HG03108 (cell line): ENCODE results near the gene LMTK3.
"Not testable (repeated sequence)": the region's sequence is repeated elsewhere in the genome, so short reads cannot be mapped to it uniquely, and the experiment has no call there.

ENCODE experiments used
- ATAC-seq: cut with Tn5 transposase; IDR thresholded peaks from one replicate; pipeline ENCODE4 v1.9.1; 2021; ENCODE audit warnings: moderate library complexity; ENCODE audit not compliant: unreplicated experiment

LMTK3 gene

DNA sequence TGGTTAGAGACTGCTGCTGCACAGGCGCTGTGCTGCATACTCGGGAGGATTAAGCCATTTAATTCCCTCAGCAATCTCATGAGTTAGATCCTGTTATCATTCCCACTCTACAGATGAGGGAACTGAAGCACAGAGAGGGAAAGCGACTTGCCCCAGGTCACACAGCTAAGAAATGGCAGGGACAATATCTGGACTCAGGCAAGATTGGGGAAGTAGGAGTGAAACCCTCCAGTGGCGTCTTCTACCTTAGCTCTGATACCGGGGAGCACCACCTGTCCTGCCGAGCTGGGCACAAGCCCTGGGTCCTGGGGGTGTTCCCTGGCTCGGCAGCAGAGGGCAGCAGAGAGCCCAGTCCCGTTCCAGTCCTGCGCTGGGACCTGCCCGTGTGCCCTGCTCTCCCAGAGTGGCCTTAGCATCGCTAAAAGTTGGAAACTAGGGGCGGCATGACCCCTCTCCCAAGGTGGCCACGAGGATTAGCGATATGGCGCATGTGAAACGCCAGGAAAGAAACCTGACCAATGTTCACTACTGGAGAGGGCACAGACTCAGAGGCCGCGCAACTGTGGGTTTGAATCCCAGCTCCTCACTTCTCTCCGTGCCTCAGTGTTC is 21.9 kb downstream of the LMTK3 start:
- ATAC-seq: no peak

DNA sequence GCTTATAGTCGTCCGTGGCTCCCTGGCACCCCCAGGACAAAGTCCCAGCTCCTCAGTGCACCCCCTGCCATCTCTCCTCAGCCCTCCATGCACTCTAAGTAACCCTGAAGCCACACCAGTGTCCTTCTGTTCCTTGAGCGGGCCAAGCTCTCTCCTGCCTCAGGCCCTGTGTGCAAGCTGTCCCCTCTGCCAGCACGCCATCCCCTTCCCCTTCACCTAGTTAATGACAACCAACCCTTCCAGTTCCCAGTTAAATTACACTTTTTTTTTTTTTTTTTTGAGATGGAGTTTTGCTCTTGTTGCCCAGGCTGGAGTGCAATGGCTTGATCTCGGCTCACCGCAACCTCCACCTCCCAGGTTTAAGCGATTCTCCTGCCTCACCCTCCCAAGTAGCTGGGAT is 23.2 kb downstream of the LMTK3 start:
- not testable (repeated sequence) for ATAC-seq

GRCh38 chr19:48487948-48488347 is 23.7 kb downstream of the LMTK3 start:
- ATAC-seq: no peak

- no peak for ATAC-seq
Measured at GRCh38 chr19:48487544-48487943, 24.1 kb downstream of the LMTK3 start.

GRCh38 chr19:48486706-48487105 is 24.9 kb downstream of the LMTK3 start:
- not testable (repeated sequence) for ATAC-seq

- no peak for ATAC-seq
Measured at GRCh38 chr19:48484931-48485612, 26.6 kb downstream of the LMTK3 start.

- ATAC-seq: no peak
Measured at GRCh38 chr19:48484247-48484893, 27.3 kb downstream of the LMTK3 start.

DNA sequence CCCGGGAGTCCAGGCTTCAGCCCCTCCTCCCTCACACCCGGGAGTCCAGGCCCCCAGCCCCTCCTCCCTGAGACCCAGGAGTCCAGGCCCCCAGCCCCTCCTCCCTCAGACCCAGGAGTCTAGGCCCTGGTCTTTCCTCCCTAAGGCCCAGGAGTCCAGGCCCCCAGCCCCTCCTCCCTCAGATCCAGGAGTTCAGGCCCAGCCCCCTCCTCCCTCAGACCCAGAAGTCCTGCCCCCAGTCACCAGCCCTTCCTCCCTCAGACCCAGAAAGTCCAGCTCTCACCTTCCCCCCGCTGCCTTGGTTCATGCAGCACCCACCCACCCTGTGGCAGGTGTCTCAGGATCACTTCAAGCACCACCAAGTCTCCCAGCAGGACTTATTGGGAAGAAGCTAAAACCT is 28.3 kb downstream of the LMTK3 start:
- ATAC-seq: no peak

- ATAC-seq: no peak
Measured at GRCh38 chr19:48481846-48482639, 29.6 kb downstream of the LMTK3 start.

DNA sequence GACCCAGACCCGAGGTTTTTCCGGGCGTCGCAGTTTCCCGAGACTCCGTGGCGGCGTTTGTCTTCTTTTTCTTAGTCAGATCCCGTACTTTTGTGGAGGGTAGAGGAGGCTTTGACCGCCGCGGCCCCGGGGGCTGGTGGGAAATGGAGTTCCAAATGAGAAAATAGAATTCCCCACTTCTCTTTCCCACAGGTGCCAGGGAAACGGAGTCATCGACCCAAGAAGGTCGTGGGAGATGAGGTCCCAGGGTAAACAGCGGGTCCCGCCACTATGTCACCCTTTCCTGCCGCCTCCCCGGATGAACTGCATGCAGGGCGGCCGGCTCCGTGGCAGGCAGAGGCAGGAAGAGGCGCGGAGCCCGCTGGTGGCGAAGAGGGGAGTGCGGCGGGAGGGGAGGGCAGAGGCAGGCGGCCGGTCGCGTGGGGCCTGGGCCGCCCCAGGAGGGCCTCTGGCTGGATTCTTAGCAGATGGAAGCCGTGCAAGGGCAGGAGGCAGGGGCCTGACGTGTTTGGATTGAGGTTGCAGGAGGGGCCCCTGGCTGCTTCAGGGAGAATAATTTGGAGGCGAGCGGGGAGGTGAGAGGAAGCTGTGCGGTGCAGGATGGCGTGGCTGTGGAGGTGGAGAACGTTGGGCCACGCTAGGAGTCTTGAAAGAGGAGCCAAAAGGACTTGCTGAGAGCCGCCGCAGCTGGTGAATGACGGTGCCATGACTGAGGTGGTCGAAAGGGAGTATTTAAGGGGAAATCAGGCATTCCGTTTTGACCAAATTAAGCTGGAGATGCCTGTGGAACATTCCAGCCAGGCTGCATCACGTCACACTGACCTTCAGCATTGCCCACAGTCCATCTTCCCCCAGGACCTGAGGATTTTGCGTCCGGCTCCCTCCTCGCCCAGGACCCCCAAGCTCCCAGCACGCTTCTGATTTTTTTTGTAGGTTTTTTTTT is 30.8 kb downstream of the LMTK3 start:
- ATAC-seq: no peak

DNA sequence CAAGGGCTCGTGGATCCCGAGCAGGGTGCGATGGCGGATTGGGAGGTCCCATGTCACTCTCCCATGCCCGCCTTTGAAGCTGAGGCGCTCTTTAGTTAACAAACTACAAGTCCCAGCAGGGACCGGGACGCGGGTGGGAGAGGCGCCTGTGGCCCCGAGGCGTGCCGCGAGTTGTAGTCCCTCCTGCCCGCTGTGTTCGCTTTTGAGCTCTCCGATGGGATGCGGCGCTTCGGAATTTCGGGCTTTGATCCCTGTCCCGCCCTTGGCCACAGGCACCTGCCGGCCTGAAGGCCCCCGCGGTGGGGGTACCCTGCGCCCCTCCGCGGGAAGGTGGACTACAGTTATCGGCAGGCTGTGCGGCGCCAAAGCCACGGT is 31.5 kb downstream of the LMTK3 start:
- no peak for ATAC-seq

- ATAC-seq: no peak
Measured at GRCh38 chr19:48479686-48480085, 31.9 kb downstream of the LMTK3 start.

DNA sequence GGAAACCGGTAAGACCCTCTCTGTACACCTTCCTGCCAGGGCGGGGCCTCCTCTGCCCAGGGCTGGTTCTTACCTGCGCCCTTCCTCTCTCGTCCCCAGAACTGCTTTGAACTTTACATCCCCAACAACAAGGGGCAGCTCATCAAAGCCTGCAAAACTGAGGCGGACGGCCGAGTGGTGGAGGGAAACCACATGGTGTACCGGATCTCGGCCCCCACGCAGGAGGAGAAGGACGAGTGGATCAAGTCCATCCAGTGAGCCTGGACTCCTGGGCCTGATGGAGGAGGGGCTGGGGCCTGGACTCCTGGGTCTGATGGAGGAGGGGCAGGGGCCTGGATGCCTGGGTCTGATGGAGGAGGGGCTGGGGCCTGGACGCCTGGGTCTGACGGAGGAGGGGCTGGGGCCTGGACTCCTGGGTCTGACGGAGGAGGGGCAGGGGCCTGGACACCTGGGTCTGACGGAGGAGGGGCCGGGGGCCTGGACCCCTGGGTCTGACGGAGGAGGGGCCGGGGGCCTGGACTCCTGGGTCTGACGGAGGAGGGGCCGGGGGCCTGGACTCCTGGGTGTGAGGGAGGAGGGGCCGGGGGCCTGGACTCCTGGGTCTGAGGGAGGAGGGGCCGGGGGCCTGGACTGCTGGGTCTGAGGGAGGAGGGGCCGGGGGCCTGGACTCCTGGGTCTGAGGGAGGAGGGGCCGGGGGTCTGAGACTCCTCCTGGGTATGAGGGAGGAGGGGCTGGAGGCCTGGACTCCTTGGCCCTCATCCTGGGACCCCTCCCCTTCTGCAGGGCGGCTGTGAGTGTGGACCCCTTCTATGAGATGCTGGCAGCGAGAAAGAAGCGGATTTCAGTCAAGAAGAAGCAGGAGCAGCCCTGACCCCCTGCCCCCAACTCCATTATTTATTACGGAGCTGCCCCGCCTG is 33.0 kb downstream of the LMTK3 start:
- ATAC-seq: no peak

GRCh38 chr19:48477698-48478338 is 33.8 kb downstream of the LMTK3 start:
- no peak for ATAC-seq

DNA sequence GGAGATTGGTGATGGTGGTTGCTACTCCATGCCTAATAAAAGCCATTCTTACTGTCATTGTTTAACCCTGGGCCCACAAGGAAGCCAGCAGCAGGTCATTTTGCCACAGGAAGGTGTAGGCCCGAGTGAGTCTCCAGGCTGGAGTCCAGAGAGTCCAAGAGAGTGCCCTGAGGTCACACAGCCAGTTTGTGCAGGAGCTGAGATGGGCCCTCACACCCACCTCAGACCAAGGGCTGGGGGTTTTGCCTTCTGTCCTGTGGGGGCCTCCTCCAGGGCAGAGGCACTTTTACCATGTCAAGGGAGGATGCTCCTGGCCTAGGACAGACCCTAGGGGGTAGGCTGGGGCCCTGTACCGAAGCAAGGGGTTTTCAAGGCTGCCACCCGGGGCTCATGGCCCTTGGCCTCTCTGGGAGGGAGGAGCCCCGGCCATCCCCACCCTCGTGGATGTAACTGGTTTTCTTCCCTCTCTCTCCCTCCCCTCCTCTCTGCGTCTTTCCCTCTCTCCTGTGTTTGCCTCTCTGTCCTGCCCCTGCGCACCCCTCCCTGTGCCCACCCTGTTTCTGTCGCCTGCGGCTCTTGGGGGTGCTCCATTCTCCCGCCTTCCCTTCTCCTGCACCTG is 34.5 kb downstream of the LMTK3 start:
- ATAC-seq: no peak

DNA sequence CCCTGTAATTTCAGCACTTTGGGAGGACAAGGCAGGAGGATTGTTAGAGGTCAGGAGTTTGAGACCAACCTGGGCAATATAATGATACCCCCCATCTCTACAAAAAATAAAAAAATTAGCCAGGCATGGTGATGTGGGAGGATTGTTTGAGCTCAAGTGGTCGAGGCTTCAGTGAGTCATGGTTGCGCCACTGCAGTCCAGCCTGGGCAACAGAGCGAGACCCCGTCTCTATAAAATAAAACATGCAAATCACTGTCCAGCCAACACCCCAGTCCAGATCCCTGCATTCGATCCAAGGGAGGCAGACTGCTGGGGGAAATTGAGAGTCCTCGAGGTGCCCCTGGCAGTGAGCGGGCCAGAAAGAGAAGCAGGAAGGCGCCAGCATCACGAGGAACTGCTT is 35.5 kb downstream of the LMTK3 start:
- ATAC-seq: no peak

DNA sequence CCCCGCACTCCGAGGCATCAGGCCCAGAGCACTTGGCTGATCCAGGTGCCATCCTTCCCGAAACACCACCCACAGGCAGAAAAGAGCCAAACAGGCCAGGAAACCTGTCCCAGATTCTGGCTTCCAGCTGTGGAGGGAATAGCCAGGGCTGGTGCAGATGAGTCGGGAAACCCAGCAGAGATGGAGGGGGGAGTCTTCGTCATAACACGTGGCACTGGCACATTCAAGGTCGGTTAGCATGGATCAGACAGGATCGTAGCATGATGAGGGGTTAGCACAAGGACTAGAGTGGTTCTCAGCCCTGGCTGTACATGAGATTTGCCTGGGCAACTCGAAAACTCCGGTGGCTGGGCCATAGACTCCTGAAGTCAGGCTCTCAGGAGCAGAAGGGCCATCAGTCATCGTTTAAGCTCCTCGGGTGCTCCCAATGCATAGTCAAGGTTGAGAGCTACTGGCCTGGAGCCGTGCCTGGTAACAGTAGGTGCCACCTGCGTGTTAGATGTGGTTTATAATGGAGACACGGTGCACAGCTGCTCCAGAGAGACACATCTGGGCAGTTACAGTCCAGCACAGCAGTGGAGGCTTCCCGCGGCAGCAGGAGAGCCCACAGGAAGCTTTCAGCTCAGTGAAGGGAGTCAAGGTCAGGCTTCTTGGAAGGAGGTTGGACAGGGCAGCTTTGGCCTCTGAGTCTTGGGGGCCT is 36.1 kb downstream of the LMTK3 start:
- no peak for ATAC-seq

DNA sequence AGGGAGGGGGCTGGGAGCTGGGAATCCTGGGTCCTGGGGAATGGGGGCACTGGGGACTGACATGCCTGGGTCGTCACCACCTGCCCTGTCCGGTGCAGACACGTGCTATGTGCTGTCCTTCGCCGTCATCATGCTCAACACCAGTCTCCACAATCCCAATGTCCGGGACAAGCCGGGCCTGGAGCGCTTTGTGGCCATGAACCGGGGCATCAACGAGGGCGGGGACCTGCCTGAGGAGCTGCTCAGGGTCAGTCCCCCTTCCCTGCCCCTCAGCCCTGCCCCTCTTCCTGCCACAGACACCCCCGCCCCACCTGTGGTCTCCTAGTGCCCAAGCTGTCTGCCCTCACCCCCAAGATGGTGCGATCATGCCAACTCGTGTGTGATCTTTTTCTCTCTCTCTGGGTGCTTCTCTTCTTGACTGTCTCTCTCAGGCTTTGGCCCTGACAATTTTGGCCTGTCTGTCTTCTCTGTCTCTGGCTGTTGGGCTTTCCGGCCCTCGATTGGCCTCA is 37.5 kb downstream of the LMTK3 start:
- no peak for ATAC-seq
